Esophagus squamous epithelium (tissue), 4 donors: ENCODE results near the gene HOXC10.

Experiments
- CTCF ChIP-seq, 6 experiments: fragments of 450-650 bp in 4 of 6; fragments of 200-600 bp in 2 of 6; sonication (generic) in 2 of 6; IDR thresholded peaks; one replicate each; pipeline ENCODE4 v1.5.1; 2016 to 2019; ENCODE audit warnings: antibody characterized with exemption in 6 of 6, mild to moderate bottlenecking in 4 of 6, moderate library complexity in 4 of 6
- POLR2A ChIP-seq, 4 donors: fragments of 450-650 bp; IDR thresholded peaks; one replicate each; pipeline ENCODE4 v1.6.1; 2017; ENCODE audit warnings: antibody characterized with exemption in 4 of 4, mild to moderate bottlenecking in 4 of 4, moderate library complexity in 3 of 4

GRCh38 chr12:54004841-54005530 is 20.0 kb downstream of the HOXC10 start:
- TF ChIP-seq POLR2A (IDR thresholded peaks at IDR 0.05) (no peak), CTCF (IDR thresholded peaks at IDR 0.05) (no peak)
